ENCODE measurements around the gene GOLGA6D.
"Not testable (repeated sequence)": the region's sequence is repeated elsewhere in the genome, so short reads cannot be mapped to it uniquely, and the experiment has no call there.

DNA sequence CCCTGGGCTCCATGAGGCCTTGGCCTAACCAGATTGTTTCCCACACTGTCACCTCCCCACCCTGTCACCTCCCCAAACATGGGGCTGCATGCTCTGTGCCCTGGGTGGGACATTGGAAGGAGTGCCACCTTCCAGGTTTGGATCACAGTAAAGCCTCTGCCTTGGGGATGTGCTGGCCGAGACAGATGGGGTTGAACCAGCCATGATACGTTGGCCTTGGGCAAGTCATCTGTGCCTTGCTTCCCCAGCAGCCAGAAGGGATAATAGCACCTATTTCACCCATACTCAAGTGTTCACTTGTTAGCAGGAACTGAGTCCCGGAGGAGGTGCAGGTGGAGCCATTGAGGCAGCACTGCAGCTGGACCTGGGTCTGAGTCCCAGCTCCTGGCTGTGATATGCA lies 7.0 kb upstream of the GOLGA6D start:
- TF ChIP-seq, protein P1, sequence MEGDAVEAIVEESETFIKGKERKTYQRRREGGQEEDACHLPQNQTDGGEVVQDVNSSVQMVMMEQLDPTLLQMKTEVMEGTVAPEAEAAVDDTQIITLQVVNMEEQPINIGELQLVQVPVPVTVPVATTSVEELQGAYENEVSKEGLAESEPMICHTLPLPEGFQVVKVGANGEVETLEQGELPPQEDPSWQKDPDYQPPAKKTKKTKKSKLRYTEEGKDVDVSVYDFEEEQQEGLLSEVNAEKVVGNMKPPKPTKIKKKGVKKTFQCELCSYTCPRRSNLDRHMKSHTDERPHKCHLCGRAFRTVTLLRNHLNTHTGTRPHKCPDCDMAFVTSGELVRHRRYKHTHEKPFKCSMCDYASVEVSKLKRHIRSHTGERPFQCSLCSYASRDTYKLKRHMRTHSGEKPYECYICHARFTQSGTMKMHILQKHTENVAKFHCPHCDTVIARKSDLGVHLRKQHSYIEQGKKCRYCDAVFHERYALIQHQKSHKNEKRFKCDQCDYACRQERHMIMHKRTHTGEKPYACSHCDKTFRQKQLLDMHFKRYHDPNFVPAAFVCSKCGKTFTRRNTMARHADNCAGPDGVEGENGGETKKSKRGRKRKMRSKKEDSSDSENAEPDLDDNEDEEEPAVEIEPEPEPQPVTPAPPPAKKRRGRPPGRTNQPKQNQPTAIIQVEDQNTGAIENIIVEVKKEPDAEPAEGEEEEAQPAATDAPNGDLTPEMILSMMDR (conservative IDR thresholded peaks at IDR 0.05) = not testable (repeated sequence)
- TF ChIP-seq ZFX (IDR thresholded peaks at IDR 0.05) = not testable (repeated sequence)

All from C4-2B (cell line).